ENCODE data around the gene AMPD1.

The AMPD1 gene

DNA sequence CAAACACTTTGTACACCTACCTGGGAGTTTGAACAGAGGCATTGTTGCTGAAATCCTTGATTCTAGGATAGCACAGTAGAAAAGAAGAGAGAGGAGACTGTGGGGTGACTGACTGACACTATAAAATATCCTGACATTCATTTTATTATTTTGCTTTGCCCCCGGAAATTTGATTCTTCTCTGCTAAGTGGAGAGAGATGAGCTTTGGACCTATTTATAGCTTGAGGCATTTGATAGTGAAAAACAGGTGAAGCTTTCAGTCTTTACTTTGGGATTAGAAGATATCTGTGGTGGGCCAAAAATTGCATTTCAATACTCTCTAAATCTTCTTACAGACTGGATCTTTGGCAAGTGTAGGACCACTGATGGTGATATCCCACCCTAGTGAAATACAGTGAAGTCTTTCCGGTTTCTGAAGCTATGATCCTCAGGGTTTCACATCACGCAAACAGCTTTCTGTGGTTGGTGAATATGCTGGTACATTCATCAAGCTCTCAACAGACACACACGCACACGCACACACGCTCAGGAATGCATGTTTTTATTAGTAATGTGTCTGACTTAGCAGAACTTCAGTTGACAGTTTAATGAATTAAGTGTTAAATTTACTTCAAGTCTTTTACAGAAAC is at the start of gene AMPD1:
TSS of gene AMPD1 (minus strand) at position 117 of the 629 bp plus-strand sequence. CDS start at position 42, 75 bp downstream.
- no peak for DNase-seq

GRCh38 chr1:114741963-114742746 is 46.8 kb upstream of the AMPD1 start:
- no peak for DNase-seq

DNA sequence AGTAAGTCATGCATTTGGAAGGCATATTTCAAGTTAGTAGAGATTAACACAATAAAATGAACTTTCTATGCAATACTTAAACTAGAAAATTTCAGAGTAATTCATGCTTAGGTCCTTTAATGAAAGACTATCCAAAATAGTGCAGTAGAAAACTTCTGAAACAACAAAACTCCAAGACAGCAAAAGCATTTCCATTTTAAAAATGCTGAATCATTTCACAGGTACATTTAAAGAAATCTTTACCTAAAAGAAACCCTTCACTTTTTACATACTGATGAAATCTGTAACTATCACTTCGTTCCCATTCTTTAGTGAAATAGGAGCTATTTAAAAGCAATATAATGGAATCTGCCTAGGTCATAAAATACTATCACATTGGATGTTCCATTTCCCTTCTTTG is 45.0 kb upstream of the AMPD1 start:
- no peak for DNase-seq

- DNase-seq: no peak
These were observed 42.0 kb upstream of the AMPD1 start for GRCh38 chr1:114737314-114737849.

- no peak for DNase-seq
These were observed 40.1 kb upstream of the AMPD1 start for GRCh38 chr1:114735479-114735878.

GRCh38 chr1:114729782-114730181 is 34.4 kb upstream of the AMPD1 start:
- DNase-seq: no peak

DNA sequence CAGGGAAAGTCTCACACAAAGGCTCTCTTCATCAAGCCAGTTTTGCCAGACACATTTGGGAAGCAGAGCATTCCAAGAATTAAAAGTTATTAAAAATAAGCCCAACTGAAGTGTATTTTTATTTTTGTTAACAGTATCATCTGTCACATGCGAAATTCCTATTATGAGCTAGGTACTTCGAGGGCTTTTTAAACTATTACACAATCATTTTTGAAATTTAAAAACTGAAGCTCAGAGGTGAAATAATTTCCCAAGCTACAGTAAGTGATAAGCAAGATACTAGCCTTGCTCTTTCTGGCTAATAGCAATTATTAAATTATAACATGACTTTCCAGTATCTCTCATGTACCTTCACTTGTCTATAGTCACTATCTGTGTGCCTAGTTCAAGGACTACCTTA is 33.2 kb upstream of the AMPD1 start:
- DNase-seq: no peak

- DNase-seq: no peak
These were observed 29.9 kb upstream of the AMPD1 start for GRCh38 chr1:114725230-114725629.

GRCh38 chr1:114723915-114724314 is 28.6 kb upstream of the AMPD1 start:
- DNase-seq: no peak

- no peak for DNase-seq
These were observed 28.1 kb upstream of the AMPD1 start for GRCh38 chr1:114723457-114723856.

GRCh38 chr1:114720492-114720891 is 25.1 kb upstream of the AMPD1 start:
- DNase-seq: no peak

GRCh38 chr1:114719424-114719787 is 24.1 kb upstream of the AMPD1 start:
- no peak for DNase-seq

GRCh38 chr1:114718661-114719423 is 23.5 kb upstream of the AMPD1 start:
- DNase-seq: peak; percentile 1

- DNase-seq: peak; percentile 70
These were observed 21.2 kb upstream of the AMPD1 start, which contains the start of gene NRAS for GRCh38 chr1:114716304-114717170. Gene NRAS (minus strand): TSS chr1:114716771. CDS start chr1:114716160, 611 bp downstream.

DNA sequence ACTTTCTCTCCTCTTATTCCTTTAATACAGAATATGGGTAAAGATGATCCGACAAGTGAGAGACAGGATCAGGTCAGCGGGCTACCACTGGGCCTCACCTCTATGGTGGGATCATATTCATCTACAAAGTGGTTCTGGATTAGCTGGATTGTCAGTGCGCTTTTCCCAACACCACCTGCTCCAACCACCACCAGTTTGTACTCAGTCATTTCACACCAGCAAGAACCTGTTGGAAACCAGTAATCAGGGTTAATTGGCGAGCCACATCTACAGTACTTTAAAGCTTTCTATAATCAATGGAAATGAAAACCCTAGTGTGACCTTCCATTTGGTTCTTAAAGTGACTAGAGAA is 20.6 kb upstream of the AMPD1 start:
- DNase-seq: no peak

DNA sequence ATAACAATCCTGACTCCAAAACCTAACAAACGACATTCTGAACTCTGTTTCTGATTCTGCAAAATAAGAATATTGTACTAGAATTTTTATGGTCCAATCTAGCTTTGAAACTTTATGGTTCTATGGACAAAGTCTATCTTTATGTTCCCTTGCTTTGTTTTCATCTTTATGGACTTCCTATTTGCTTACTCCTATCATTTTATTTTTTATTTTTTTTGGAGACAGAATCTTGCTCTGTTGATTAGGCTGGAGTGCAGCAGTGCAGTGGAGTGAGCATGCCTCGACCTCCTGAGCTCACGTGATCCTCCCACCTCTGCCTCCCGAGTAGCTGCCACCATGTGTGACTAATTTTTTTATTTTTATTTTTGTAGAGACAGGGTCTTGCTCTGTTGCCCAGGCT is 17.6 kb upstream of the AMPD1 start:
- DNase-seq: no peak

- no peak for DNase-seq
These were observed 15.0 kb upstream of the AMPD1 start for GRCh38 chr1:114710360-114710759.

- no peak for DNase-seq
These were observed 12.3 kb upstream of the AMPD1 start for GRCh38 chr1:114707604-114708003.

- DNase-seq: no peak
These were observed 7.9 kb upstream of the AMPD1 start for GRCh38 chr1:114703242-114703641.

- no peak for DNase-seq
These were observed 7.4 kb upstream of the AMPD1 start for GRCh38 chr1:114702737-114703136.

- DNase-seq: no peak
These were observed 6.6 kb upstream of the AMPD1 start for GRCh38 chr1:114701931-114702330.

DNA sequence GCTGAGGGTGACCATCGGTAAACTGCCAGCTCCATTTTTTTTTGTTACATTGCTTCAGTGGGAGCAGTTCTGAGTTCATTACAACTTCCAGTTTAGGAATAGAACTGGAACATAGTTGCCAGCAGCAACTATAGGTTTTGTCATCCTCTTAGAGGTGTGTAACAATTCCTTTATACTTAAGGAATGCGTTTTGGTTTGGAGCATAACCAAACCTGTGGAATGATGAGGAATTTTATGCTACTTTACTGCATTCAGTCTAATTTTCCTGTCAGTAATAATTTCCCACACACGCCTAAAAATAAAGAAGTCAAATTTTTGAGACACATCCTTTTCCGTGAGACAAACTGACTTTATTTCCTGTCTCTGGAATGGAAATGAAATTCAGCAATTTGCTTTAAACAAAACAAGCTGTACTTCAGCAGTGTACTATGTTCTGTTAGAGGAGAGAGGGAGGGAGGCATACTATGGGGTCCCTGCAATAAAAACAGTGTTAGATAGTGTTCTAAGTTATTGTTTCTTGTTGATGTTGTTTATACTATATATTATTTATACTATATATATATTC is 4.8 kb upstream of the AMPD1 start:
- no peak for DNase-seq

Data from amniotic stem cell (primary cell).